ENCODE measurements around the gene DNAJC7.

DNAJC7 gene

GRCh38 chr17:42031584-42031983, 14.3 kb upstream of the DNAJC7 start:
- H3K4me1 ChIP-seq (ENCODE audit: control extremely low read depth in 1 of 4, control insufficient read depth in 4 of 4, insufficient read depth in 4 of 4, low read length in 3 of 4) = peaks cover 2 to 24% (median 21%) of the 10 kb centered on the region in 4 experiments
- no peaks in the 10 kb centered on the region for H3K9me3 ChIP-seq (ENCODE audit: control extremely low read depth in 1 of 5, control insufficient read depth in 4 of 5, insufficient read depth in 2 of 5, low read depth in 1 of 5, low read length in 4 of 5)
- H3K27me3 ChIP-seq (replicated peaks in 2 of 5; ENCODE audit: control insufficient read depth in 4 of 5, insufficient read depth in 5 of 5, low read length in 4 of 5) = no peaks in the 10 kb centered on the region
- ChIA-PET POLR2A (no interaction called here), CTCF (interaction anchor here (0.6 to 17.9 kb wide), 6 partner anchors 9 to 79 kb away, joined by 3 to 381 read pairs (median 6); partner anchors contain the start of genes DHX58, KAT2A and ZNF385C)
- 89% methylated on average over 4 of the region's 6 CpGs for WGBS (ENCODE audit: insufficient coverage)
- no peak overlapping the region for H3K4me3 ChIP-seq (ENCODE audit: control insufficient read depth in 1 of 7, extremely low read depth in 1 of 7, insufficient read depth in 4 of 7, low read depth in 2 of 7, low read length in 6 of 7)
- no peak overlapping the region for H3K27ac ChIP-seq (ENCODE audit: insufficient read depth in 1 of 2, low read depth in 1 of 2, low read length in 2 of 2, poor library complexity in 1 of 2, severe bottlenecking in 2 of 2)
- no peak for DNase-seq
- no peaks in the 10 kb centered on the region for H3K36me3 ChIP-seq (ENCODE audit: control insufficient read depth in 4 of 4, insufficient read depth in 4 of 4, low read length in 3 of 4)

GRCh38 chr17:42028791-42029127, 11.5 kb upstream of the DNAJC7 start:
- H3K4me1 ChIP-seq (ENCODE audit: control extremely low read depth in 1 of 4, control insufficient read depth in 4 of 4, insufficient read depth in 4 of 4, low read length in 3 of 4) = peaks cover 9 to 51% (median 42%) of the 10 kb centered on the region in 4 experiments
- WGBS (ENCODE audit: insufficient coverage) = 95% methylated on average over 6 of the region's 7 CpGs
- POLR2A ChIA-PET = no interaction called here
- H3K4me3 ChIP-seq (ENCODE audit: control insufficient read depth in 1 of 7, extremely low read depth in 1 of 7, insufficient read depth in 4 of 7, low read depth in 2 of 7, low read length in 6 of 7) = no peak overlapping the region
- H3K27me3 ChIP-seq (replicated peaks in 2 of 5; ENCODE audit: control insufficient read depth in 4 of 5, insufficient read depth in 5 of 5, low read length in 4 of 5) = no peaks in the 10 kb centered on the region
- peaks cover 4 to 6% (median 5%) of the 10 kb centered on the region in 4 experiments for H3K36me3 ChIP-seq (ENCODE audit: control insufficient read depth in 4 of 4, insufficient read depth in 4 of 4, low read length in 3 of 4)
- no peak for DNase-seq
- CTCF ChIA-PET = interaction anchor here (0.9 to 17.9 kb wide), 8 partner anchors 9 to 82 kb away, joined by 3 to 381 read pairs (median 4); partner anchors contain the start of genes DHX58, KAT2A and NKIRAS2
- no peaks in the 10 kb centered on the region for H3K9me3 ChIP-seq (ENCODE audit: control extremely low read depth in 1 of 5, control insufficient read depth in 4 of 5, insufficient read depth in 2 of 5, low read depth in 1 of 5, low read length in 4 of 5)
- H3K27ac ChIP-seq (ENCODE audit: insufficient read depth in 1 of 2, low read depth in 1 of 2, low read length in 2 of 2, poor library complexity in 1 of 2, severe bottlenecking in 2 of 2) = no peak overlapping the region

GRCh38 chr17:42027961-42028790, 10.9 kb upstream of the DNAJC7 start:
- ChIA-PET CTCF (interaction anchor here (0.8 to 17.9 kb wide), 10 partner anchors 8 to 83 kb away, joined by 3 to 381 read pairs (median 4); partner anchors contain the start of genes DHX58, KAT2A and NKIRAS2), POLR2A (interaction anchor here (0.6 kb wide), 1 partner anchor 13 kb away, joined by 3 read pairs; no protein-coding TSS in a partner anchor)
- no peak overlapping the region for H3K27ac ChIP-seq (ENCODE audit: insufficient read depth in 1 of 2, low read depth in 1 of 2, low read length in 2 of 2, poor library complexity in 1 of 2, severe bottlenecking in 2 of 2)
- peaks cover 9 to 51% (median 44%) of the 10 kb centered on the region in 4 experiments for H3K4me1 ChIP-seq (ENCODE audit: control extremely low read depth in 1 of 4, control insufficient read depth in 4 of 4, insufficient read depth in 4 of 4, low read length in 3 of 4)
- H3K27me3 ChIP-seq (replicated peaks in 2 of 5; ENCODE audit: control insufficient read depth in 4 of 5, insufficient read depth in 5 of 5, low read length in 4 of 5) = no peaks in the 10 kb centered on the region
- H3K9me3 ChIP-seq (ENCODE audit: control extremely low read depth in 1 of 5, control insufficient read depth in 4 of 5, insufficient read depth in 2 of 5, low read depth in 1 of 5, low read length in 4 of 5) = no peaks in the 10 kb centered on the region
- WGBS (ENCODE audit: insufficient coverage) = 93% methylated on average over 16 of the region's 19 CpGs
- H3K36me3 ChIP-seq (ENCODE audit: control insufficient read depth in 4 of 4, insufficient read depth in 4 of 4, low read length in 3 of 4) = peaks cover 6 to 11% (median 9%) of the 10 kb centered on the region in 4 experiments
- DNase-seq = no peak
- H3K4me3 ChIP-seq (ENCODE audit: control insufficient read depth in 1 of 7, extremely low read depth in 1 of 7, insufficient read depth in 4 of 7, low read depth in 2 of 7, low read length in 6 of 7) = no peak overlapping the region

GRCh38 chr17:42027590-42027889, 10.3 kb upstream of the DNAJC7 start:
- H3K4me1 ChIP-seq (ENCODE audit: control extremely low read depth in 1 of 4, control insufficient read depth in 4 of 4, insufficient read depth in 4 of 4, low read length in 3 of 4) = peaks cover 9 to 51% (median 44%) of the 10 kb centered on the region in 4 experiments
- WGBS (ENCODE audit: insufficient coverage) = 95% methylated on average over 4 of the region's 5 CpGs
- H3K9me3 ChIP-seq (ENCODE audit: control extremely low read depth in 1 of 5, control insufficient read depth in 4 of 5, insufficient read depth in 2 of 5, low read depth in 1 of 5, low read length in 4 of 5) = no peaks in the 10 kb centered on the region
- H3K36me3 ChIP-seq (ENCODE audit: control insufficient read depth in 4 of 4, insufficient read depth in 4 of 4, low read length in 3 of 4) = peaks cover 8 to 17% (median 12%) of the 10 kb centered on the region in 4 experiments
- H3K27ac ChIP-seq (ENCODE audit: insufficient read depth in 1 of 2, low read depth in 1 of 2, low read length in 2 of 2, poor library complexity in 1 of 2, severe bottlenecking in 2 of 2) = no peak overlapping the region
- DNase-seq = no peak
- POLR2A ChIA-PET = interaction anchor here (0.6 kb wide), 1 partner anchor 12 kb away, joined by 3 read pairs; no protein-coding TSS in a partner anchor
- CTCF ChIA-PET = interaction anchor here (0.8 to 17.9 kb wide), 9 partner anchors 9 to 83 kb away, joined by 3 to 381 read pairs (median 6); partner anchors contain the start of genes DHX58 and KAT2A
- H3K27me3 ChIP-seq (replicated peaks in 2 of 5; ENCODE audit: control insufficient read depth in 4 of 5, insufficient read depth in 5 of 5, low read length in 4 of 5) = no peaks in the 10 kb centered on the region
- H3K4me3 ChIP-seq (ENCODE audit: control insufficient read depth in 1 of 7, extremely low read depth in 1 of 7, insufficient read depth in 4 of 7, low read depth in 2 of 7, low read length in 6 of 7) = no peak overlapping the region

- Histone ChIP-seq H3K4me1 (ENCODE audit: control extremely low read depth in 1 of 4, control insufficient read depth in 4 of 4, insufficient read depth in 4 of 4, low read length in 3 of 4) (peaks cover 9 to 51% (median 44%) of the 10 kb centered on the region in 4 experiments), H3K9me3 (ENCODE audit: control extremely low read depth in 1 of 5, control insufficient read depth in 4 of 5, insufficient read depth in 2 of 5, low read depth in 1 of 5, low read length in 4 of 5) (no peaks in the 10 kb centered on the region), H3K27me3 (replicated peaks in 2 of 5; ENCODE audit: control insufficient read depth in 4 of 5, insufficient read depth in 5 of 5, low read length in 4 of 5) (no peaks in the 10 kb centered on the region), H3K27ac (ENCODE audit: insufficient read depth in 1 of 2, low read depth in 1 of 2, low read length in 2 of 2, poor library complexity in 1 of 2, severe bottlenecking in 2 of 2) (peak overlapping the region in 1 of 2 experiments; percentile 39), H3K4me3 (ENCODE audit: control insufficient read depth in 1 of 7, extremely low read depth in 1 of 7, insufficient read depth in 4 of 7, low read depth in 2 of 7, low read length in 6 of 7) (peak overlapping the region in 2 of 7 experiments; percentile 40 to 57), H3K36me3 (ENCODE audit: control insufficient read depth in 4 of 4, insufficient read depth in 4 of 4, low read length in 3 of 4) (peaks cover 10 to 22% (median 17%) of the 10 kb centered on the region in 4 experiments)
- POLR2A ChIA-PET = interaction anchor here (0.6 to 1.4 kb wide), 3 partner anchors 10 to 164 kb away, joined by 3 to 5 read pairs (median 3); partner anchors contain the start of gene DNAJC7
- 46% methylated on average over 7 of the region's 17 CpGs for WGBS (ENCODE audit: insufficient coverage)
- CTCF ChIA-PET = interaction anchor here (0.8 to 17.9 kb wide), 19 partner anchors 8 to 155 kb away, joined by 3 to 381 read pairs (median 7); partner anchors contain the start of genes C17orf113, DHX58, DNAJC7 and KAT2A
- peak in 2 of 3 donors; percentile 69 to 73 for DNase-seq
Observed at GRCh38 chr17:42026857-42027589, 9.8 kb upstream of the DNAJC7 start.

GRCh38 chr17:42025936-42026335, 8.7 kb upstream of the DNAJC7 start:
- Histone ChIP-seq H3K36me3 (ENCODE audit: control insufficient read depth in 4 of 4, insufficient read depth in 4 of 4, low read length in 3 of 4) (peaks cover 10 to 26% (median 17%) of the 10 kb centered on the region in 4 experiments), H3K4me1 (ENCODE audit: control extremely low read depth in 1 of 4, control insufficient read depth in 4 of 4, insufficient read depth in 4 of 4, low read length in 3 of 4) (peaks cover 12 to 57% (median 48%) of the 10 kb centered on the region in 4 experiments), H3K9me3 (ENCODE audit: control extremely low read depth in 1 of 5, control insufficient read depth in 4 of 5, insufficient read depth in 2 of 5, low read depth in 1 of 5, low read length in 4 of 5) (no peaks in the 10 kb centered on the region), H3K27ac (ENCODE audit: insufficient read depth in 1 of 2, low read depth in 1 of 2, low read length in 2 of 2, poor library complexity in 1 of 2, severe bottlenecking in 2 of 2) (no peak overlapping the region), H3K4me3 (ENCODE audit: control insufficient read depth in 1 of 7, extremely low read depth in 1 of 7, insufficient read depth in 4 of 7, low read depth in 2 of 7, low read length in 6 of 7) (no peak overlapping the region), H3K27me3 (replicated peaks in 2 of 5; ENCODE audit: control insufficient read depth in 4 of 5, insufficient read depth in 5 of 5, low read length in 4 of 5) (no peaks in the 10 kb centered on the region)
- ChIA-PET CTCF (interaction anchor here (0.8 to 17.9 kb wide), 20 partner anchors 8 to 233 kb away, joined by 3 to 381 read pairs (median 8); partner anchors contain the start of genes C17orf113, DHX58, DNAJC7 and KAT2A), POLR2A (interaction anchor here (1.1 to 1.4 kb wide), 2 partner anchors 9 to 40 kb away, joined by 3 to 5 read pairs; partner anchors contain the start of gene DNAJC7)
- WGBS (ENCODE audit: insufficient coverage) = no CpG with 5 or more reads among the region's 3 CpGs
- no peak for DNase-seq

Measured in common myeloid progenitor, CD34-positive (primary cell).